ENCODE measurements around the gene RTEL1.
"Not testable (repeated sequence)": the region's sequence is repeated elsewhere in the genome, so short reads cannot be mapped to it uniquely, and the experiment has no call there.

RTEL1 gene

GRCh38 chr20:63702751-63703470 lies 44.8 kb downstream of the RTEL1 start:
- no peak for DNase-seq

GRCh38 chr20:63703471-63703975 lies 45.4 kb downstream of the RTEL1 start:
- DNase-seq, result no peak

GRCh38 chr20:63703976-63704748 lies 46.0 kb downstream of the RTEL1 start:
- no peak for DNase-seq

DNA sequence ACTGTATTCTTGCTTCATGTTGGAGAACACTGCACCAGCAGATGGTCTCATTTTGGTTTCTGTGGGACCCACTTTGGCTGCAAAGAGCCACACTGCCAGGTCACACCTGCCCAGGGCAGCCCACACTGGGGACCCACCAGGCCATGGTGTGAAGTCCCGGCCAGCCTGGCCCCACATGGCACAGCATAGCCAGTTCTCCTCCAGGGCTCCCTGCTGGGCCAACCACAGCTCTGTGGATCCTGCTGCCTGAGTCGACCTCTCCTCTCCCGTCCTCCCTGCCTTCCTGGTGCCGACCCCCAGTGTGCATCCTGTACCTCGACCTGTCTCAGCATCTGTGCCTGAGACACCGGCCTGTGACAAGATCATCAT lies 46.6 kb downstream of the RTEL1 start:
- DNase-seq, result no peak

- no peak for DNase-seq
These were observed 47.3 kb downstream of the RTEL1 start for GRCh38 chr20:63705232-63706026.

DNA sequence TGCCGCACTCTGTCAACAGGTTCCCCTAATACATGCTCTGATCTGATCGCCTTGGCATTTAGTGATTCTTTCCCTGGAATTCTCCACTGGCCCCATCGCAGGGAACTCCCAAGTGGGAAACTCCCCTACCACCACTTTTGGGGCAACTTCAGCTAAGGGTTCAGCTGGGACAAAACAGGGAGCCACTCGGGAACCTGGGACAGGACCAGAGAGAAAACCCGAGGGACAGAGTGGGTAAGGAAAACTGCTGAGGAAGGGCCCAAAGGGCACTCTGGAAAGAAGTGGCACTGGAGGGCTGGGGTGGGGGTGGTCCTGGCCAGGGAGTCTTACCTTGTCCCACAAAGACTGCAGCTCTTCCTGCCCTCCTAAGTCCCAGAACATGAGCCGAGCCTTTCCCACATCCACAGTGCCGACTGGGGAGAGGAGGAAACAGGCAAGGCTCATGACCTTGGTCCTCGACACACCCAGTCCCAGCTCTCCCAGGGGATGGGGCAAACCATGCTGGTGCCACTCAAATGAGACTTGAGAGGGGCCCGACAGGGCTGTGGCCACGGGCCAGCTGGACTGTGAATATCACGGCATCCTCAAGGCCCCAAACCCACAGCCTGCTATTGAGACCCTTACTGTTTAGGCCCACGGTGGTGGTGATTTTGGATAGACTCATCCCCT lies 48.0 kb downstream of the RTEL1 start:
- DNase-seq, result no peak

DNA sequence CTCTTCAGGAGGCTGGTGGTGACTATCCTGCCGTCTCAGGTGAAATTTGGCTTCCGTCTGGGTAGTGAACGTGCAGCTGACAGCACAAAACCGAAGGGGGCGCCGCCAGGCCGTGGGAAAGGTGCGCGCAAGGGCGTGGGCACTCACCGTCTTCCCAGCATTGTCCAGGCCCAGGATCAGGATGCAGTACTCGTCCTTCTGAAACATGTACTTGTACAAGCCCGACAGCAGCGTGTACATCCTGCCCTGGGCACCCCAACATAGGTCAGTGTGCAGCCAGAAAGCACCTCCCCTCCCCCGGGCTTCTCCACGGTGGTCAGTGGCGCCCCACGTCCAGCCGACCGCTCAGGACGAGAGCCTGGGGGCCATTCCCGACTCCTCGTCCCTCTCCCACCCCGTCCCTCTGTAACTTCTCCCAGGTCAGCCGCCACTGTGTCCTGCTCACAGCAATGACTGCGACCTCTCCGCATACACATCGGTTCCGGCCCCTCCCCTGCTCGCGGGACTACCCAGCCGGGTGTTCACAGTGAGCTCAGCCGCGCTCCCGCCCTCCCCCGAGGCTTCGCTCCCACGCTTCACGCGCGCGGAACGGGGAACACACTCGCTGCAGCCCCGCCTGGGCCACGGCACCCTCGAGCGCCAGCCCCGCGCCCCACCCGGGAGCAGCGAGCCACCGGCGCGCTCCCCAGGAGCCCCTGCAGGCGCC lies 48.9 kb downstream of the RTEL1 start:
- DNase-seq, result no peak

- peak; percentile 6 for DNase-seq
These were observed 49.6 kb downstream of the RTEL1 start, which contains the start of the genes ARFRP1 and ZGPAT for GRCh38 chr20:63707558-63708300. Gene ARFRP1, minus strand, starts transcription at chr20:63707976. Its CDS starts 885 bp downstream, at chr20:63707091. Gene ZGPAT, plus strand, starts transcription at chr20:63708039. Its CDS starts 542 bp downstream, at chr20:63708581.

DNA sequence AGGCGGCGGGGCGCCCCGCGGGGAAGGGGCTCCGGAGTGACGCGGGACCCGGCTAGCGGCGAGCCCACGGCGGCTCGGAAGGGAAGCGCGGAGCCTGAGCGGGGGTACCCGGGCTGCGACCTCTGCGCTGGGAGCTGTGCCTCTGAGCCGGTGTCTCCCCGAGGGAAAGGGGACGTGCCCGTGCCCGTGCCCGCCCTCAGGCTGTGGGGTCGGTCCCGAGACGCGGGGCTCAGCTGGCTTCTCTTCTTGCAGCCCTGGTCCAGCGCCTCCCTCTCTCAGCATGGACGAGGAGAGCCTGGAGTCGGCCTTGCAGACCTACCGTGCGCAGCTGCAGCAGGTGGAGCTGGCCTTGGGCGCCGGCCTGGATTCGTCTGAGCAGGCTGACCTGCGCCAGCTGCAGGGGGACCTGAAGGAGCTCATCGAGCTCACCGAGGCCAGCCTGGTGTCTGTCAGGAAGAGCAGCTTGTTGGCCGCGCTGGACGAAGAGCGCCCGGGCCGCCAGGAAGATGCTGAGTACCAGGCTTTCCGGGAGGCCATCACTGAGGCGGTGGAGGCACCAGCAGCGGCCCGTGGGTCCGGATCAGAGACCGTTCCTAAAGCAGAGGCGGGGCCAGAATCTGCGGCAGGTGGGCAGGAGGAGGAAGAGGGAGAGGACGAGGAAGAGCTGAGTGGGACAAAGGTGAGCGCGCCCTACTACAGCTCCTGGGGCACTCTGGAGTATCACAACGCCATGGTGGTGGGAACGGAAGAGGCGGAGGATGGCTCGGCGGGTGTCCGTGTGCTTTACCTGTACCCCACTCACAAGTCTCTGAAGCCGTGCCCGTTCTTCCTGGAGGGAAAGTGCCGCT lies 50.4 kb downstream of the RTEL1 start:
- DNase-seq, result no peak

DNA sequence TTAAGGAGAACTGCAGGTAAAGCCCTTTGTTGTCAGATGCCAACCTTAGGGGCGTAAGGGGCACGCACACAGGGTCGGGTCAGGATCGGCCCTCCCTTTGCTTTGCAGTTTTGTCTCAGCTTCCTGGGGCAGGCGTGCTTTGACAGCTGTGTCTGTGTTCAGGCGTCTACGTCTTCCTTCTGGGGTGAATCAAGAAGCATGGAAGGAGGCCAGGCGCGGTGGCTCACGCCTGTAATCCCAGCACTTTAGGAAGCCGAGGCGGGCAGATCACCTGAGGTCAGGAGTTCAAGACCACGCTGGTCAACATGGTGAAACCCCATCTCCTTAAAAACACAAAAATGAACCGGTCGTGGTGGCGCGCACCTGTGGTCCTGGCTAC lies 51.0 kb downstream of the RTEL1 start:
- no peak for DNase-seq

GRCh38 chr20:63711085-63711645 lies 53.1 kb downstream of the RTEL1 start:
- DNase-seq, result no peak

GRCh38 chr20:63712191-63712590 lies 54.1 kb downstream of the RTEL1 start:
- no peak for DNase-seq

DNA sequence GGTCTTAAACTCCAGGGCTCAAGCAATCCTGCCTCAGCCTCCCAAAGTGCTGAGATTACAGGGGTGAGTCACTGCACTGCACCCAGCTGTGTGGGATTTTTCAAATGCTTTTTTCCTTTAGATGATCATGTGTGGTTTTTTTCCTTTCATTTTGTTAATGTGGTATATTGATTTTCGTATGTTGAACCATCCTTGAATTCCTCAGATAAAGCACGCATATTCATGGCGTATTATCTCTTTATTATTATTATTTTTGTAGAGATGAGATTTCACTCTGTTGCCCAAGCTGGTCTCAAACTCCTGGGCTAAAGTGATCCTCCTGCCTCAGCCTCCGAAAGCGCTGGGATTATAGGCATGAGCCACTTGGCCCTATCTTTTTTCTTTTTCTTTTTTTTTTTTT lies 56.7 kb downstream of the RTEL1 start:
- no peak for DNase-seq

DNA sequence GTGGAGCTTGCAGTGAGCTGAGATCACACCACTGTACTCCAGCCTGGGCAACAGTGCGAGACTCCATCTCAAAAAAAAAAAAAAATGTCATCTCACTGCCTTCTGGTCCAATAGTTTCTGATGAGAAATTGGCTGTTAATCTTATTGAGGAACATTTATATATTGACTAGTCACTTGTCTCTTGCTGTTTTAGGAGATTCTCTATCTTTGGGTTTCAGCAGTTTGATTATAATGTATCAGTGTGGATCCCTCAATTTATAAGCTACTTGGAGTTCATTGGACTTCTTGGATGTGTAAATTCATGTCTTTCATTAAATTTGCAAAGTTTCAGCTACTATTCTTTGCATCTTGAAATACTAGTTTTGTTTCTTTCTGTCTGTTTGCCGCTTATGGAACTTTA lies 60.9 kb downstream of the RTEL1 start:
- DNase-seq, result no peak

- not testable (repeated sequence) for DNase-seq
These were observed 65.0 kb downstream of the RTEL1 start for GRCh38 chr20:63722967-63723622.

- DNase-seq, result not testable (repeated sequence)
These were observed 72.1 kb downstream of the RTEL1 start for GRCh38 chr20:63730189-63730733.

GRCh38 chr20:63731410-63731809 lies 73.3 kb downstream of the RTEL1 start:
- DNase-seq, result no peak

GRCh38 chr20:63732118-63733095 lies 74.3 kb downstream of the RTEL1 start:
- DNase-seq, result no peak

Measured in NCI-H1436 treated with DMSO at 0.1 percent for 48 hours (cell line).